Spleen (tissue), 11 donors: ENCODE measurements around the gene HOXD11. TPM values are rescaled to one million over a fixed set of nuclear protein-coding genes. Genes with fewer than 3 reads are reported as not detected.

Experiments used
- DNase-seq: peaks from one replicate; pipeline ENCODE4 v3.0.0-alpha.2; 2020
- H3K27ac ChIP-seq, 8 donors: fragments of 200-600 bp; sonication (generic) in 7 of 8; 1 replicate in 4 of 8; 2 replicates in 4 of 8; pipeline versions ENCODE4 v1.5.0 to v1.8.0; 2016 to 2021; ENCODE audit warnings: inconsistent platforms in 4 of 8, mild to moderate bottlenecking in 4 of 8, moderate library complexity in 1 of 8
- H3K27me3 ChIP-seq, 7 donors: fragments of 200-600 bp; sonication (generic) in 6 of 7; replicated peaks in 1 of 7; 1 replicate in 4 of 7; 2 replicates in 3 of 7; pipeline versions ENCODE4 v1.5.0 to v1.8.0; 2016 to 2021; ENCODE audit warnings: inconsistent platforms in 3 of 7, mild to moderate bottlenecking in 1 of 7
- H3K36me3 ChIP-seq, 6 donors: fragments of 200-600 bp; sonication (generic) in 5 of 6; 1 replicate in 4 of 6; 2 replicates in 2 of 6; pipeline versions ENCODE4 v1.5.0 to v1.8.0; 2016 to 2021; ENCODE audit warnings: inconsistent platforms in 2 of 6
- H3K4me1 ChIP-seq, 6 donors: fragments of 200-600 bp; sonication (generic) in 5 of 6; 1 replicate in 3 of 6; 2 replicates in 3 of 6; pipeline versions ENCODE4 v1.5.0 to v1.8.0; 2016 to 2021; ENCODE audit warnings: inconsistent platforms in 3 of 6
- H3K4me3 ChIP-seq, 8 donors: fragments of 200-600 bp; sonication (generic) in 7 of 8; 1 replicate in 4 of 8; 2 replicates in 4 of 8; pipeline versions ENCODE4 v1.5.0 to v1.8.0; 2016 to 2021; ENCODE audit warnings: inconsistent platforms in 4 of 8, mild to moderate bottlenecking in 4 of 8, moderate library complexity in 2 of 8
- H3K9me3 ChIP-seq, 8 donors: fragments of 200-600 bp; sonication (generic) in 7 of 8; 1 replicate in 4 of 8; 2 replicates in 4 of 8; pipeline versions ENCODE4 v1.5.0 to v1.8.0; 2016 to 2021; ENCODE audit warnings: inconsistent platforms in 4 of 8
- CTCF ChIP-seq, 11 experiments: fragments of 200-600 bp in 7 of 11; fragments of 450-650 bp in 4 of 11; sonication (generic) in 4 of 11; IDR thresholded peaks in 8 of 11; conservative IDR thresholded peaks in 3 of 11; 1 replicate in 7 of 11; 2 replicates in 4 of 11; pipeline versions ENCODE4 v1.4.0 to v1.8.0; 2016 to 2021; ENCODE audit warnings: antibody characterized with exemption in 11 of 11, inconsistent platforms in 4 of 11, mild to moderate bottlenecking in 1 of 11
- POLR2A ChIP-seq, 3 donors: fragments of 450-650 bp; IDR thresholded peaks; one replicate each; pipeline ENCODE4 v1.5.1; 2017; ENCODE audit warnings: antibody characterized with exemption in 3 of 3, mild to moderate bottlenecking in 1 of 3
- POLR2AphosphoS5 ChIP-seq, 3 donors: sonication (generic); formaldehyde crosslinking; IDR thresholded peaks; one replicate each; pipeline ENCODE4 v1.5.1; 2017; ENCODE audit warnings: antibody characterized with exemption in 3 of 3
- WGBS, 5 donors: extraction: QIAGEN DNeasy Blood & Tissue Kit in 3 of 5; methylation state at CpG; one replicate each; pipeline versions ENCODE4 v1.1.5 to v1.1.7; 2013 to 2018; 5-methylcytosine and 5-hydroxymethylcytosine counted together
- intact Hi-C: fragments of 100-400 bp; cut with DNase I; formaldehyde crosslinking; loops from one replicate; pipeline ENCODE4 v1.15.0; 2023; ENCODE audit warnings: low total_unique reads
- polyA plus RNA-seq, 3 donors: library from polyadenylated mRNA; stranded (reverse); fragments of 200-250 nt; gene quantifications; one replicate each; pipeline ENCODE4 v1.2.1, GENCODE V29; 2013
- total RNA-seq, 7 donors: library from RNA; depleted of rRNA in 3 of 7; stranded (reverse); fragments of >200 nt in 3 of 7; fragmentation: NEBNext Ultra II Directional in 4 of 7; extraction: Animal tissue kit (Norgen Biotek cat#: 25700) in 4 of 7; gene quantifications; one replicate each; pipeline versions ENCODE4 v1.1.0 to v1.2.1, GENCODE V29; 2016 to 2021
- donor health status: healthy with polysubstance abuse.
- donor health status: DM: no; HTN: no; CAD: no; lungs with moderate emphysema.
- donor health status: DM: no; HTN: no; CAD: no.
- donor health status: Bipolar disorder and iron deficiency.
- donor health status: healthy.
- donor health status: DM: no; HTN: no; CAD: no.
- donor health status: DM: yes; HTN: yes; CAD: no.

Gene HOXD11
- total and polyA plus RNA-seq, 10 donors: not detected

- WGBS, 5 donors: 7 to 16% (median 10%) methylated on average over 14 to 30 of the region's 30 CpGs
- Histone ChIP-seq H3K4me3 (no peak overlapping the region), H3K27ac (no peak overlapping the region), H3K36me3 (no peaks in the 10 kb centered on the region), H3K9me3 (peaks cover 0 to 5% (median 0%) of the 10 kb centered on the region in 8 donors), H3K4me1 (peaks cover 7 to 51% (median 40%) of the 10 kb centered on the region in 6 donors), H3K27me3 (peaks cover 26 to 100% (median 100%) of the 10 kb centered on the region in 7 donors)
- no peak for DNase-seq
- TF ChIP-seq CTCF (IDR thresholded peaks at IDR 0.05 in 8 of 11, conservative IDR thresholded peaks at IDR 0.05 in 3 of 11): no peak
- no peak for TF ChIP-seq POLR2AphosphoS5 (IDR thresholded peaks at IDR 0.05)
- no peak for TF ChIP-seq POLR2A (IDR thresholded peaks at IDR 0.05)
- intact Hi-C loops: loop anchor here (5.0 kb wide), 1 partner anchor 847 kb away; no protein-coding TSS in a partner anchor
Measured at GRCh38 chr2:176099159-176099727, 7.8 kb upstream of the HOXD11 start.

- H3K27me3 ChIP-seq: peaks cover 22 to 100% (median 100%) of the 10 kb centered on the region in 7 donors
- peak within 1 kb of the TSS in 2 of 8 donors; percentile 13 to 22 for H3K4me3 ChIP-seq
- H3K9me3 ChIP-seq: peaks cover 0 to 5% (median 0%) of the 10 kb centered on the region in 8 donors
- DNase-seq: no peak
- peaks cover 10 to 58% (median 47%) of the 10 kb centered on the region in 6 donors for H3K4me1 ChIP-seq
- intact Hi-C loops: loop anchor here (5.0 kb wide), 2 partner anchors 413 to 848 kb away; no protein-coding TSS in a partner anchor
- 6 to 15% (median 7%) methylated on average over 43 to 70 of the region's 70 CpGs for WGBS, 5 donors
- TF ChIP-seq CTCF (IDR thresholded peaks at IDR 0.05 in 8 of 11, conservative IDR thresholded peaks at IDR 0.05 in 3 of 11): no peak
- peak in 1 of 3 donors; percentile 5 for TF ChIP-seq POLR2AphosphoS5 (IDR thresholded peaks at IDR 0.05)
- no peak for TF ChIP-seq POLR2A (IDR thresholded peaks at IDR 0.05)
- H3K36me3 ChIP-seq: no peaks in the 10 kb centered on the region
- H3K27ac ChIP-seq: no peak within 1 kb of the TSS
Measured at GRCh38 chr2:176099728-176100546, 7.1 kb upstream of the HOXD11 start, which contains the start of gene HOXD12. Gene HOXD12 (plus strand): TSS chr2:176099795. CDS start chr2:176099802, 7 bp downstream.

GRCh38 chr2:176100547-176101140 lies 6.4 kb upstream of the HOXD11 start:
- peaks cover 26 to 100% (median 100%) of the 10 kb centered on the region in 7 donors for H3K27me3 ChIP-seq
- no peak overlapping the region for H3K27ac ChIP-seq
- no peaks in the 10 kb centered on the region for H3K36me3 ChIP-seq
- peak overlapping the region in 1 of 8 donors; percentile 22 for H3K4me3 ChIP-seq
- H3K4me1 ChIP-seq: peaks cover 10 to 65% (median 48%) of the 10 kb centered on the region in 6 donors
- 9 to 18% (median 12%) methylated on average over 16 to 28 of the region's 28 CpGs for WGBS, 5 donors
- no peak for DNase-seq
- H3K9me3 ChIP-seq: peaks cover 0 to 5% (median 0%) of the 10 kb centered on the region in 8 donors
- no peak for TF ChIP-seq POLR2A (IDR thresholded peaks at IDR 0.05)
- TF ChIP-seq CTCF (IDR thresholded peaks at IDR 0.05 in 8 of 11, conservative IDR thresholded peaks at IDR 0.05 in 3 of 11): no peak
- TF ChIP-seq POLR2AphosphoS5 (IDR thresholded peaks at IDR 0.05): no peak
- intact Hi-C loops: loop anchor here (5.0 kb wide), 1 partner anchor 413 kb away; no protein-coding TSS in a partner anchor
